Measurements from ENCODE around the gene USP7. TPM values are rescaled to one million over a fixed set of nuclear protein-coding genes. Genes with fewer than 3 reads are reported as not detected.

USP7 gene
- total RNA-seq, 2 experiments from 2014 or later: 162 to 166 TPM

DNA sequence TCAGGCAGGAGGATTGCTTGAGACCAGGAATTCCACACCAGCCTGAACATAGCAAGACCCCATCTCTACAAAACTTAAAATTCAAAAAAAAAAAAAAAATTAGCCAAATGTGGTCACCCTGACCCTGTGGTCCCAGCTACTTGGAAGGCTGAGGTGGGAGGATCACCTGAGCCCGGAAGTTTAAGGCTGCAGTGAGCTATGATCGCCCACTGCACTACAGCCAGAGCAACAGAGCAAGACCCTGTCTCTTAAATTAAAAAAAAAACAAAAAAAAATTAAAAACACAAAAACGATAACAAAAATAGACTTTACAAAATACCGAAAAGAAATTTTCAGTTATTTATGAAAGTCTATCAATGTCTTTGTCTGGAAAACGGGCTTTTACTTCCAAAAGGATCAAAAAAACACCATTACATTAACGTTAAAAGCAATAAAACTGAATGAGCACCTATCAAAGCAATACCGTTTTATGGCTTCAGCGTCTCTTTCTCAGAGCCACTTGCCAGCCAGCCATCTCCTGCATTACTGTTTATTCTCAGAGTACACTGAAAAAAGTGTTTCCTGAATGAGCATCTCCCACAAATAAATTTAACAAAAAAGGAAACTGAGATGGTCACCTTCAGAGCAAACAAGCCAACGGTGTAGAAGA, 6.1 kb downstream of the USP7 start:
- H3K4me1 Mint-ChIP-seq: peaks cover 85% of the 10 kb centered on the region
- H3K27me3 Mint-ChIP-seq: no peaks in the 10 kb centered on the region
- H3K9me3 Mint-ChIP-seq: no peaks in the 10 kb centered on the region
- peak overlapping the region; percentile 59 for H3K4me3 Mint-ChIP-seq
- peak overlapping the region; percentile 91 for H3K27ac Mint-ChIP-seq
- peaks cover 18% of the 10 kb centered on the region for H3K36me3 Mint-ChIP-seq (ENCODE audit: low read depth)
- DNase-seq: no peak
- ChIA-PET POLR2A (interaction anchor here (1.3 to 5.3 kb wide), 5 partner anchors 8 to 145 kb away, joined by 3 to 43 read pairs (median 8); partner anchors contain the start of genes CARHSP1 and HAPSTR1), CTCF (interaction anchor here (0.7 to 4.9 kb wide), 3 partner anchors 11 to 51 kb away, joined by 4 to 18 read pairs (median 6); no protein-coding TSS in a partner anchor)

DNA sequence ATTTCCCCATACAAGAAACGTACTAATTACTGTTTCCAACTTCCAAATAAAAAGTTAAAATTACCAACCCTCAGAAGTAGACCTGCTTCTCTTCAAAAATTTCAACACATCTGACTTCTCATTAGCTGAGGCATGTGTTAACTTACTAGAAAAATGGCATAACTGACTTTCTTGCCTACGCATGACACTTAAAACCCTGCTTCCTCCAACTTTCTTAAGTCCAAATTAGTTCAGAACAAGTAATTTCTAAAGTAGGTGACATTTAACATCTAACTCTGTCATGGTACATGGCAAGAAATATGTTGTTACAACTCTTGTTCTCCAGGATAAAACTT, 6.7 kb downstream of the USP7 start:
- H3K9me3 Mint-ChIP-seq: no peaks in the 10 kb centered on the region
- peaks cover 87% of the 10 kb centered on the region for H3K4me1 Mint-ChIP-seq
- no peak for DNase-seq
- peaks cover 12% of the 10 kb centered on the region for H3K36me3 Mint-ChIP-seq (ENCODE audit: low read depth)
- ChIA-PET CTCF (interaction anchor here (1.9 to 4.9 kb wide), 2 partner anchors 20 to 52 kb away, joined by 6 to 18 read pairs; no protein-coding TSS in a partner anchor), POLR2A (interaction anchor here (1.4 kb wide), 1 partner anchor 146 kb away, joined by 3 read pairs; no protein-coding TSS in a partner anchor)
- H3K27ac Mint-ChIP-seq: no peak overlapping the region
- no peak overlapping the region for H3K4me3 Mint-ChIP-seq
- no peaks in the 10 kb centered on the region for H3K27me3 Mint-ChIP-seq

DNA sequence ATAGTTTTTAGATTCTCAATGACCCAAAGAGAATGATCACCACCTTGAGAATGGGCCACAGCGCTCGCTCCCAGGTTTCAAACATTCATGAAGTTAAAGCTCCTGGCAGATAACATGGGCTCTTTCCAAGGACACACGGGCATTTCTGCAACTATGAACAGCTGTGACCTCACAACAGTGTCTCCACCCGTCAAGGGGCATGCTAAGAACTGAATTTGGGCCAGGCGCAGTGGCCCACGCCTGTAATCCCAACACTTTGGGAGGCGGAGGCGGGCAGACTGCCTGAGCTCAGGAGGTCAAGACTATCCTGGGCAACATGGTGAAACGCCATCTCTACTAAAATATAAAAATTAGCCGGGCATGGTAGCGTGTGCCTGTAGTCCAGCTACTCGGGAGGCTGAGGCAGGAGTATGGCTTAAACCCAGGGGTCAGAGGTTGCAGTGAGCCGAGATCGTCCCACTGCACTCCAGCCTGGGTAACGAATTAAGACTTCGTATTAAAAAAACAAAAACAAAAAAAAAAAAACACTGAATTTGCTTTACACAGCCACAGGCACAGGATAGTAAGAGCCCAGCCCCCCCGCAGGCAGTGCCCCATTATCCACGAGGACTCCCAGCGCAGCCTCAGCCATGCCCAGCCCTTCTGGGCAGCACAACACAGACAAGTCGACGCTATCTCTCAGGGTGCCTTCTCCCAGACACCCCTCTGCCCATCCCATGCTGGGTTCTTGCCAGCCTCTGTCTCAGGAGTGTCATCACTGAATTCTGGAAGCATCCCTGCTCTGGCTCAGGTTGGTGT, 7.2 kb downstream of the USP7 start:
- Mint-ChIP-seq H3K9me3 (no peaks in the 10 kb centered on the region), H3K27me3 (no peaks in the 10 kb centered on the region), H3K4me1 (peaks cover 87% of the 10 kb centered on the region), H3K27ac (no peak overlapping the region), H3K4me3 (no peak overlapping the region), H3K36me3 (ENCODE audit: low read depth) (peaks cover 7% of the 10 kb centered on the region)
- DNase-seq: no peak
- ChIA-PET POLR2A (no interaction called here), CTCF (interaction anchor here (0.7 to 1.9 kb wide), 2 partner anchors 20 to 52 kb away, joined by 3 to 6 read pairs; no protein-coding TSS in a partner anchor)

DNA sequence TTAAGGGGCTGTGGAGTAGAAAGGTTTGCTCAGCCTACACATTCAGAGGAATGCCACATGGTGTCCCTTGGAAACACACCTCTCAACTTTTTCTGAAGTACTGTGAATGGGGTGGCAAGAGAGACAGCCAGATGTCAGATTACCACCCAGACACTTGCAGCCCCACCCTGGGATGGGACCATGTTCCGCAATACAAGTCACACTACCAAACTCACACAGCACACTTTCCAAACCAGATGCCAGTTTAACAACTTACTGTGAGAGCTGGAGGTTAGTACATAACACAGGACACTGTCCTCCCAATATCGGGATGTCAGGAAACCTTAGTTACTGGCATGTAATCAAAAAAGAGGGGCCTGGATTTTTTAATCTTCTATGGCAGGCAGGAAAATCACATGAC, 7.9 kb downstream of the USP7 start:
- H3K27ac Mint-ChIP-seq: no peak overlapping the region

DNA sequence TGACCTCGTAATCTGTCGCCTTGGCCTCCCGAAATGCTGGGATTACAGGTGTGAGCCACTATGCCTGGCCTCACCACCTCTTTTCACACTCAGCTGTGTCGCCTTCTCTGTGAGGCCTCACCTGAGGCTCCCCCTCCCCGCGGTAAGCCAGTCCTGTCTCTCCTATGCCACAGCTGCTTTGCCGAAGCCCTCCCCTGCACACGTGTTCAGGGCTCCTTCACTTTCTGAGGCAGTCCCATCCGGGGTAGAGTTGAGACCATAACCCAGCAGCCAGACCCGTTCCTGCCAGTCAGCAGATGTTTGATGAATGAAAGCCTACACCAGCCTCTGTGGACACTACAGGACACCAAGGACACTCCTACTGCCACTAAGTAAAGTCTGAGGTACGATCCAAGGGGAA, 10.6 kb downstream of the USP7 start:
- Mint-ChIP-seq H3K4me3 (no peak overlapping the region), H3K27me3 (no peaks in the 10 kb centered on the region), H3K36me3 (ENCODE audit: low read depth) (peaks cover 5% of the 10 kb centered on the region), H3K27ac (no peak overlapping the region), H3K4me1 (peaks cover 85% of the 10 kb centered on the region), H3K9me3 (no peaks in the 10 kb centered on the region)
- DNase-seq: no peak
- POLR2A ChIA-PET: no interaction called here
- CTCF ChIA-PET: no interaction called here

More for the DNA sequence above, 7.9 kb downstream of the USP7 start:
- POLR2A ChIA-PET: no interaction called here
- Mint-ChIP-seq H3K4me1 (peaks cover 88% of the 10 kb centered on the region), H3K36me3 (ENCODE audit: low read depth) (peaks cover 5% of the 10 kb centered on the region), H3K27me3 (no peaks in the 10 kb centered on the region), H3K4me3 (no peak overlapping the region), H3K9me3 (no peaks in the 10 kb centered on the region)
- CTCF ChIA-PET: interaction anchor here (0.7 to 1.9 kb wide), 2 partner anchors 19 to 53 kb away, joined by 3 to 6 read pairs; no protein-coding TSS in a partner anchor
- no peak for DNase-seq

DNA sequence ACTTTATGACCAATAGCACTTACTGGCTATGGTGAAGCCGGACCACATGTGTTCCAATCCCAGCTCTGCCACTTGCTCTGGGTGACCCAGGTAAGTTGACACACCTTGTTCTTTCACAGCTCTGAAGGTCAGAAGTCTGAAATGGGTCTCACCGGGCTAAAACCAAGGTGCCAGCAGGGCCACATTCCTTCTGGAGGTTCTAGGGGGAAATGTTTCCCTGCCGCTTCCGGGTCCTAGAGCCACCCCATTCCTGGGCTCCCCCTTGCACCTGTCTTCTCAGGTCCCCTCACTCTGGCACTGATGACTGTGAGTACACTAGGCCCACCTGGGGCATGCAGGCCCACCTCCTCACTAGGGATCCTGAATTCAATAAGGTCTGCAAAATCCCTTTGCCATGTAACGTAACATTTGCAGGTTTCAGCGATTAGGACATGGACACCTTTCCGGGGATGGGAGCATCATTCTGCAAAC, 11.4 kb downstream of the USP7 start:
- Mint-ChIP-seq H3K4me1 (peaks cover 87% of the 10 kb centered on the region), H3K27ac (no peak overlapping the region), H3K27me3 (no peaks in the 10 kb centered on the region), H3K4me3 (no peak overlapping the region), H3K36me3 (ENCODE audit: low read depth) (peaks cover 5% of the 10 kb centered on the region), H3K9me3 (no peaks in the 10 kb centered on the region)
- CTCF ChIA-PET: no interaction called here
- POLR2A ChIA-PET: interaction anchor here (1.5 to 5.2 kb wide), 2 partner anchors 8 to 139 kb away, joined by 3 to 32 read pairs; partner anchors contain the start of gene HAPSTR1
- no peak for DNase-seq

DNA sequence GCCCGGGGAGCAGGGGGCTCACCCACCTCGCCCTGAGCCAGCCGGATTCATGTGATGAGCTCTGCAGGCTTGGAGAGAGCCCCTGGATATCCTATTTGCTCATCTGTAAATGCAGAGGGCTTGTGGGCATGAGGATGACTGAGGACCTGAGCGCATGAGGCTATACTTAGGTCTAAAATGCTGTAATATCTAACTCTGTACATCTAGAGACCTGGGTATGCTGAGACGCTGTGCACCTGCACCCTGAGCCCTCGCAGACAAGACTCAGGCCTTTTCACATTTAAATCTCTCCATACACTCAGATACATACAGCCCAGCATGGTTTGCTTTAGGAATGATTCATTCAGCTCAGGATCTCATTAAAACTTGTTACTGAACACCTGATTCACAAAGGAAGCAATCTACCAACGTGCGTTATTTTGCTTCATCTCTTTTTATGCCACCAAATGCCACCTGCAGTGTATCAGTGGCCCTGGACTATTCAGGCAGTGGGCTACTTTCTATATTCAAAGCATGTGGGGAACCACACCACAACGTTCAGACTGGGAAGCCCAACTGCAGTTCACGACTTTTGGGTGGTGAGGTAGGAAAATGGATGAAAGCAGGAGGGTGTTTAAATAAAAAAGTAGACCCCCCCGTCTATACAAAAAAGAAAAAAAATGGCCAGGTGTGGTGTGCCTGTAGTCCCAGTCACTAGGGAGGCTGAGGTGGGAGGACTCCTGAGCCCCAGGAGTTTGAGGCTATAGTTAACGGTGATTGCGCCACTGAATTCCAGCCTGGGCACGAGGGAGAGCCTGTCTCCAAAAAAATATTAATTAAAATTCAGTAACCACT, 12.0 kb downstream of the USP7 start:
- POLR2A ChIA-PET: interaction anchor here (1.2 to 5.2 kb wide), 3 partner anchors 9 to 140 kb away, joined by 3 to 32 read pairs (median 3); partner anchors contain the start of gene HAPSTR1

DNA sequence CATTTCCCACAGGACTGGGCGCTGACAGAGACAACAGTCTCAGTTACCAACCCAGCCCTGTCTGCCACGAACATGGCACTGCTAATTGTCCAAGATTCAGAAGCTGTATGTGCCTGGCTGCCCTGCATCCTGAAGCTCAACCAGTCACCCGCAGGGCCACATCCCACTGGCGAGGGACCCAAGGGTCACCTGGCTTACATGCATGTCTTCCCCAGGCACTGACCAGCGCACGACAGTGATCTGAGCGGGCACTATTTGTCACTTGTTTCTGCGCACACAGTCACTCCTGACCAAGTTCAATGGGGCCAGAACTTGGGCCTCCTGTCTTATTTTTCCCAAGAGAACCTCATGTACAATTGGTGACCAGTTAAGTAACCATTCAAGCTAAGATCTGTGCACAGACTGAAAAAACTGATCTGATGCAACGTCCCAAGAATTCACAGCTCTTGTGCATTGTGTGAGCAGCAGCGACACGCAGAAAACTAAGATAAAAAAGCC, 13.1 kb downstream of the USP7 start:
- H3K9me3 Mint-ChIP-seq: no peaks in the 10 kb centered on the region
- peaks cover 7% of the 10 kb centered on the region for H3K36me3 Mint-ChIP-seq (ENCODE audit: low read depth)
- ChIA-PET CTCF (interaction anchor here (7.2 kb wide), 1 partner anchor 14 kb away, joined by 62 read pairs; no protein-coding TSS in a partner anchor), POLR2A (interaction anchor here (1.2 to 5.2 kb wide), 3 partner anchors 10 to 141 kb away, joined by 3 to 32 read pairs (median 3); partner anchors contain the start of gene HAPSTR1)
- H3K27ac Mint-ChIP-seq: peak overlapping the region; percentile 1
- H3K4me3 Mint-ChIP-seq: no peak overlapping the region
- peaks cover 82% of the 10 kb centered on the region for H3K4me1 Mint-ChIP-seq
- H3K27me3 Mint-ChIP-seq: no peaks in the 10 kb centered on the region
- no peak for DNase-seq

More for the DNA sequence above, 12.0 kb downstream of the USP7 start:
- peaks cover 5% of the 10 kb centered on the region for H3K36me3 Mint-ChIP-seq (ENCODE audit: low read depth)
- H3K9me3 Mint-ChIP-seq: no peaks in the 10 kb centered on the region
- CTCF ChIA-PET: interaction anchor here (7.2 kb wide), 1 partner anchor 15 kb away, joined by 62 read pairs; no protein-coding TSS in a partner anchor
- no peak overlapping the region for H3K4me3 Mint-ChIP-seq
- DNase-seq: no peak
- peak overlapping the region; percentile 0 for H3K27ac Mint-ChIP-seq
- H3K27me3 Mint-ChIP-seq: no peaks in the 10 kb centered on the region
- H3K4me1 Mint-ChIP-seq: peaks cover 82% of the 10 kb centered on the region

DNA sequence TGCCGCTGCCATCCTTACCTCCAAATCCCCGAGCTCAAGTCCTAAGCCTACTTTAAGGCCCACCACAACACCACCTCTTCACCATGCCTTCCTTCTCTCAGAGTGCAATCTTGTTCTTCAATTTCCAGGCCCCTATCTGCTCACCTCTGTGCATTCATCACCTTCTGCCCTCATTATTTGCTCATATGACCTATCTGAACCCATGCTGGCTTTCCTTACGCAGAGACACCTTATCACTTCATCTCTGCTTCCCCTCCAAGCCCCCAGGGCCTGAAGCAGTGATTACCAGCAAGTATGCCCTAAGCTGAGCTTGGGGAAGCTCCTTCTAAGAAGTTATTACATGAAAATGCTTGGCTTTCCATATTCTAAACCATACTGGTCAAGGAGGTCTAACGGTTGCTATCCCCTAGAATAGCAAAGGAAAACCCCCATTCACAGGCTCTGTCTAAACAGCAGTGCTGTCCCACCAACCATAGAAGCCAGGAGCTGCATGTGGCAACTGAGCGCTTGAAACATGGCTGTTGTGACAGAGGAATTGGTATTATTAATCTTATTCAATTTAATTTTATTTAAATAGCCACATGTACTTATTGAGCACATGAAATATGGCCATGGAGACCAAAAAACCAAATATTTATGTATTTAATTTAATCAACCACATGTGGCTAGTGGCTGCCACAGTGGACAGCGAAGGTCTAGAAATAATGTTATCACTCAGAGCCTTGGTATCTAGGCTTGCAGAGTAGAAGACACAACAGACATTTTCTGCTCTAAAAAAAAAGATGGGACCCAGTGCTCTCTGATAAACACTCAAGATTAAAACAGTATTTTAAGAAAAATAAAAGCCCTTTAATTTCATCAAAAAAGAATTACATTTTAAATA, 13.9 kb downstream of the USP7 start:
- no peak for DNase-seq
- Mint-ChIP-seq H3K9me3 (no peaks in the 10 kb centered on the region), H3K4me3 (no peak overlapping the region), H3K27me3 (no peaks in the 10 kb centered on the region), H3K27ac (peak overlapping the region; percentile 48), H3K4me1 (peaks cover 84% of the 10 kb centered on the region), H3K36me3 (ENCODE audit: low read depth) (peaks cover 7% of the 10 kb centered on the region)
- CTCF ChIA-PET: interaction anchor here (0.6 to 7.2 kb wide), 5 partner anchors 12 to 103 kb away, joined by 3 to 62 read pairs (median 3); no protein-coding TSS in a partner anchor
- POLR2A ChIA-PET: interaction anchor here (5.2 kb wide), 1 partner anchor 11 kb away, joined by 32 read pairs; no protein-coding TSS in a partner anchor

DNA sequence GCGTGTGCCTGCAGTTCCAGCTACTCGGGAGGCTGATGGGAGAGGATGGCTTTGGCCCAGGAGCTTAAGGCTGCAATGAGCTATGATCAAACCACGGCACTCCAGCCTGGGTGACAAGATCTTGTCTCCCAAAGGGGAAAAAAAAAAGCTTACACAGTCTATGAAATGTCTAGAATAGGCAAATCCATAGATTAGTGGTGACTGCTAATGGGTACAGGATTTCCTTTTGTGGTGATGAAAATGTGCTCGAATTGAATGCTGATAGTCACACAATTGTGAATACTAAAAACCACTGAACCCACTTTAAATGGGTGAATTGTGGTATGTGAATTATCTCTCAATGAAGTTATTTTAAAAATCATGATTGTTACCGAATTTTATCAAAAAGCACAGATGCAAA, 14.9 kb downstream of the USP7 start:
- H3K9me3 Mint-ChIP-seq: no peaks in the 10 kb centered on the region
- H3K4me3 Mint-ChIP-seq: no peak overlapping the region
- peaks cover 7% of the 10 kb centered on the region for H3K36me3 Mint-ChIP-seq (ENCODE audit: low read depth)
- no peak for DNase-seq
- H3K27ac Mint-ChIP-seq: peak overlapping the region; percentile 48
- POLR2A ChIA-PET: interaction anchor here (1.1 to 5.2 kb wide), 2 partner anchors 12 to 14 kb away, joined by 3 to 32 read pairs; no protein-coding TSS in a partner anchor
- no peaks in the 10 kb centered on the region for H3K27me3 Mint-ChIP-seq
- CTCF ChIA-PET: interaction anchor here (0.6 to 7.2 kb wide), 4 partner anchors 12 to 144 kb away, joined by 3 to 62 read pairs (median 4); no protein-coding TSS in a partner anchor
- H3K4me1 Mint-ChIP-seq: peaks cover 88% of the 10 kb centered on the region

DNA sequence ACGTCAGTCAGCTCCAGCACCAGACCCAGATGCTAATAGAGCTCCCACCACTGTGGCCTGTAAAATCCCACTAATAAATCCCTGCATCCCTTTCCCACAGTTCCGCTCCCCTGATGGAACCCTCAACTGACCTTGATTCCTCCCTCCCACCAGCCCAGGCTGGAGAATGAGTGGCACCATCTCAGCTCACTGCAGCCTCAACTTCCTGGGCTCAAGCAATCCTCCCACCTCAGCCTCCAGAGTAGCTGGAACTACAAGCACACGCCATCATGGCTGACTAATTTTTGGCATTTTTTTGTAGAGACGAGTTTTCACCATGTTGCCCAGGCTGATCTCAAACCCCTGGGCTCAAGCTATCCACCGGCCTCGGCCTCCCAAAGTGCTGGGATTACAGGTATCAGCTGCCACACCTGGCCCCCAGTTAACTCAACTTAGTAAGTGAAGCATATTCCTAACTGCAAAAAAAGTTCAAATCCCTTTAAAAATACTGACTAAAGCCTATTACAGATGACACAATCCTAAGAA, 15.6 kb downstream of the USP7 start:
- ChIA-PET CTCF (interaction anchor here (7.2 kb wide), 1 partner anchor 11 kb away, joined by 62 read pairs; no protein-coding TSS in a partner anchor), POLR2A (interaction anchor here (1.0 to 5.2 kb wide), 4 partner anchors 12 to 16 kb away, joined by 3 to 32 read pairs (median 4); partner anchors contain the start of gene USP7)
- peaks cover 91% of the 10 kb centered on the region for H3K4me1 Mint-ChIP-seq
- H3K27me3 Mint-ChIP-seq: no peaks in the 10 kb centered on the region
- no peak overlapping the region for H3K27ac Mint-ChIP-seq
- no peak for DNase-seq
- no peak overlapping the region for H3K4me3 Mint-ChIP-seq
- H3K9me3 Mint-ChIP-seq: no peaks in the 10 kb centered on the region
- H3K36me3 Mint-ChIP-seq (ENCODE audit: low read depth): peaks cover 6% of the 10 kb centered on the region
